K562 (cell line): ENCODE results near the gene UBE2E1. TPM values are rescaled to one million over a fixed set of nuclear protein-coding genes. Genes with fewer than 3 reads are reported as not detected.
A peak's percentile ranks its signal among the peaks of the same experiment; 100 is the strongest.

ENCODE experiments used
- ATAC-seq: fragments of 200-7000 bp; cut with Tn5 transposase; 3 replicates; pipeline ENCODE4 v1.9.1; 2020; ENCODE audit warnings: moderate library complexity
- BruUV-seq: library from RNA; stranded (reverse); fragments of 400-500 nt; replicated peaks from 2 replicates; lab custom pipeline; 2021; lab: Mats Ljungman, UMichigan
- CTCF ChIA-PET: fragments of 300-600 bp; formaldehyde crosslinking; extraction: SDS; loops from one replicate; lab custom pipeline; 2021; ENCODE audit warnings: low intra/inter-chr PET ratio; lab: Yijun Ruan, JAX
- POLR2A ChIA-PET: fragments of 300-600, 350-650 bp; sonication (Branson Sonifier 250); formaldehyde crosslinking; extraction: SDS; loops from one replicate; lab custom pipeline; 2021; ENCODE audit warnings: antibody characterized with exemption, inconsistent platforms; lab: Yijun Ruan, JAX
- DNase-seq, 4 experiments: peaks; one replicate each; pipeline versions ENCODE4 v3.0.0 to v3.0.0-alpha.2; 2011 to 2018; ENCODE audit warnings: low spot score in 3 of 4, mixed read lengths in 3 of 4; ENCODE audit errors: extremely low read depth in 1 of 4
- FAIRE-seq: peaks from 2 replicates; lab custom pipeline; 2011; peaks lifted over from hg19 to GRCh38; lab: Jason Lieb, UNC
- H2AFZ ChIP-seq: 2 replicates; pipeline ENCODE4 v1.6.0; 2011; ENCODE audit warnings: low read depth, low read length, control low read depth, inconsistent platforms
- H3K27ac ChIP-seq: fragments of 200-600 bp; 3 replicates; pipeline ENCODE4 v1.8.0; 2011; ENCODE audit warnings: low read depth, mild to moderate bottlenecking, control low read depth, inconsistent platforms, low read length, moderate library complexity, mixed read lengths; ENCODE audit errors: extremely low read depth
- H3K27me3 ChIP-seq, 2 experiments: fragments of 300-600 bp in 1 of 2; 2 replicates in 1 of 2; 3 replicates in 1 of 2; pipeline versions ENCODE4 v1.6.0 to v1.8.0; 2011; ENCODE audit warnings: inconsistent platforms in 2 of 2, low read length in 2 of 2, mild to moderate bottlenecking in 1 of 2, mixed read lengths in 1 of 2, moderate library complexity in 1 of 2; ENCODE audit not compliant: control insufficient read depth in 2 of 2, insufficient read depth in 2 of 2
- H3K36me3 ChIP-seq: fragments of 300-600 bp; 3 replicates; pipeline ENCODE4 v1.8.0; 2011; ENCODE audit warnings: mild to moderate bottlenecking, low read length, inconsistent platforms; ENCODE audit not compliant: control insufficient read depth, insufficient read depth
- H3K4me1 ChIP-seq, 2 experiments: fragments of 200-600 bp in 1 of 2; replicated peaks in 1 of 2; 2 replicates in 1 of 2; 3 replicates in 1 of 2; pipeline versions ENCODE4 v1.5.1 to v1.8.0; 2011; ENCODE audit warnings: inconsistent platforms in 2 of 2, low read length in 2 of 2, mild to moderate bottlenecking in 1 of 2, mixed read lengths in 1 of 2, moderate library complexity in 1 of 2; ENCODE audit not compliant: control insufficient read depth in 2 of 2, insufficient read depth in 2 of 2
- H3K4me2 ChIP-seq: 2 replicates; pipeline ENCODE4 v1.6.1; 2011; ENCODE audit warnings: low read length, control low read depth, inconsistent platforms, mixed read lengths; ENCODE audit not compliant: insufficient read depth
- H3K4me3 ChIP-seq: fragments of 200-600 bp; sonication (generic), shearing (Covaris generic); 2 replicates; pipeline ENCODE4 v1.5.1; 2016; ENCODE audit warnings: control low read depth, inconsistent platforms
- H3K79me2 ChIP-seq: fragments of 200-600 bp; 3 replicates; pipeline ENCODE4 v1.8.0; 2011; ENCODE audit warnings: low read length, inconsistent platforms; ENCODE audit not compliant: control insufficient read depth, insufficient read depth
- H3K9ac ChIP-seq, 2 experiments: 2 replicates each; pipeline versions ENCODE4 v1.6.0 to v1.6.1; 2011; ENCODE audit warnings: low read depth in 2 of 2, low read length in 2 of 2, control low read depth in 1 of 2, inconsistent platforms in 1 of 2, mild to moderate bottlenecking in 1 of 2, mixed read lengths in 1 of 2; ENCODE audit not compliant: insufficient read depth in 1 of 2
- H3K9me1 ChIP-seq: one replicate; pipeline ENCODE4 v1.6.0; 2011; ENCODE audit warnings: inconsistent platforms, mild to moderate bottlenecking, low read length, moderate library complexity; ENCODE audit not compliant: control insufficient read depth, insufficient read depth
- H3K9me3 ChIP-seq: replicated peaks from 2 replicates; pipeline ENCODE4 v1.5.1; 2011; ENCODE audit warnings: low read depth, low read length, inconsistent platforms; ENCODE audit not compliant: control insufficient read depth, insufficient read depth
- H4K20me1 ChIP-seq: replicated peaks from 2 replicates; pipeline ENCODE4 v1.6.1; 2011; ENCODE audit warnings: low read length, inconsistent platforms, mixed read lengths; ENCODE audit not compliant: control insufficient read depth, insufficient read depth
- ASH1L ChIP-seq: fragments of 450-650 bp; IDR thresholded peaks from 2 replicates; pipeline ENCODE4 v1.6.1; 2018; ENCODE audit warnings: borderline replicate concordance, mild to moderate bottlenecking, low read depth; ENCODE audit not compliant: partially characterized antibody
- CBX2 ChIP-seq: fragments of 200-600 bp; sonication (generic); IDR thresholded peaks from one replicate; pipeline ENCODE4 v1.6.1; 2012; ENCODE audit warnings: mild to moderate bottlenecking, low read length, inconsistent platforms; ENCODE audit not compliant: insufficient read depth, poor library complexity, severe bottlenecking
- CCAR2 ChIP-seq: fragments of 200-400 bp; formaldehyde crosslinking; IDR thresholded peaks from 2 replicates; pipeline ENCODE4 v1.6.1; 2017; ENCODE audit warnings: mild to moderate bottlenecking, low read depth, low read length
- EWSR1 ChIP-seq: fragments of 450-650 bp; IDR thresholded peaks from 2 replicates; pipeline ENCODE4 v1.6.1; 2018; ENCODE audit warnings: borderline replicate concordance, mild to moderate bottlenecking, low read depth, moderate library complexity; ENCODE audit not compliant: partially characterized antibody
- HNRNPLL ChIP-seq: fragments of 200-400 bp; formaldehyde crosslinking; IDR thresholded peaks from 2 replicates; pipeline ENCODE4 v1.6.1; 2017; ENCODE audit warnings: low read length, low read depth, mild to moderate bottlenecking; ENCODE audit not compliant: poor library complexity, severe bottlenecking
- POLR2AphosphoS2 ChIP-seq: IDR thresholded peaks from 2 replicates; pipeline ENCODE4 v1.6.1; 2012; ENCODE audit warnings: low read length, improper control_type of control experiment
- POLR2G ChIP-seq: fragments of 200-400 bp; formaldehyde crosslinking; IDR thresholded peaks from 2 replicates; pipeline ENCODE4 v1.6.1; 2017; ENCODE audit warnings: low read depth, mild to moderate bottlenecking, antibody characterized with exemption, low read length, moderate library complexity
- POLR3A ChIP-seq: IDR thresholded peaks from 2 replicates; pipeline ENCODE4 v1.6.1; 2011; ENCODE audit warnings: borderline replicate concordance, mild to moderate bottlenecking, moderate library complexity; ENCODE audit not compliant: insufficient read length, insufficient read depth; ENCODE audit errors: extremely low read depth
- RBM15 ChIP-seq: fragments of 200-400 bp; formaldehyde crosslinking; IDR thresholded peaks from 2 replicates; pipeline ENCODE4 v1.6.1; 2018; ENCODE audit warnings: mild to moderate bottlenecking, low read length, moderate library complexity; ENCODE audit not compliant: insufficient read depth
- SP2 ChIP-seq: IDR thresholded peaks from 2 replicates; pipeline ENCODE4 v1.6.1; 2011; ENCODE audit warnings: mild to moderate bottlenecking, low read depth, low read length, moderate library complexity; ENCODE audit not compliant: poor library complexity, severe bottlenecking; ENCODE audit errors: extremely low read depth
- SRSF7 ChIP-seq: fragments of 200-400 bp; formaldehyde crosslinking; optimal IDR thresholded peaks from 2 replicates; pipeline ENCODE3; 2017; ENCODE audit warnings: mild to moderate bottlenecking, low read depth, low read length
- U2AF2 ChIP-seq: fragments of 200-400 bp; formaldehyde crosslinking; optimal IDR thresholded peaks from 2 replicates; pipeline ENCODE3; 2017; ENCODE audit warnings: low read depth, mild to moderate bottlenecking, low read length
- YBX1 ChIP-seq: fragments of 450-650 bp; IDR thresholded peaks from 2 replicates; pipeline ENCODE4 v1.7.1; 2016; ENCODE audit warnings: mild to moderate bottlenecking
- ZC3H8 ChIP-seq: fragments of 450-650 bp; IDR thresholded peaks from 2 replicates; pipeline ENCODE4 v1.6.1; 2017
- ZMIZ1 ChIP-seq, 2 experiments: fragments of 150-350 bp in 1 of 2; IDR thresholded peaks; 2 replicates each; pipeline ENCODE4 v1.6.1; 2012 to 2016; ENCODE audit warnings: low read depth in 2 of 2, low read length in 2 of 2, mild to moderate bottlenecking in 1 of 2, moderate library complexity in 1 of 2
- ZNF184 ChIP-seq: sonication (generic); formaldehyde crosslinking; IDR thresholded peaks from 2 replicates; pipeline ENCODE4 v1.5.0; 2020; ENCODE audit warnings: missing genetic modification reagents
- ZNF3 ChIP-seq: fragments of 250-450 bp; sonication (Bioruptor Pico); IDR thresholded peaks from 2 replicates; pipeline ENCODE4 v1.5.0; 2021; ENCODE audit warnings: mild to moderate bottlenecking, moderate library complexity
- ZNF347 ChIP-seq: fragments of 450-650 bp; formaldehyde crosslinking; IDR thresholded peaks from 2 replicates; pipeline ENCODE4 v1.4.0; 2020; ENCODE audit warnings: low read depth, mild to moderate bottlenecking, moderate library complexity
- ZNF444 ChIP-seq: fragments of 250-450 bp; sonication (Bioruptor Pico); IDR thresholded peaks from 2 replicates; pipeline ENCODE4 v1.4.0; 2020; ENCODE audit warnings: mild to moderate bottlenecking, moderate library complexity
- WGBS: fragments of 100-300 bp; shearing (Covaris generic); methylation state at CpG from one replicate; pipeline ENCODE4 v1.1.6; 2016; ENCODE audit warnings: low coverage, mixed read lengths; ENCODE audit not compliant: insufficient coverage; ENCODE audit errors: missing lambda C conversion rate; 5-methylcytosine and 5-hydroxymethylcytosine counted together
- in situ Hi-C: fragments of 300-500 bp; cut with MboI; formaldehyde crosslinking; loops from 4 replicates; pipeline ENCODE4 v1.15.0; 2018; ENCODE audit warnings: inconsistent platforms, mixed read lengths
- intact Hi-C: fragments of 100-400 bp; cut with micrococcal nuclease; formaldehyde crosslinking; loops from 2 replicates; pipeline ENCODE4 v1.14.2; 2022
- polyA plus RNA-seq, 8 experiments: library from polyadenylated mRNA; depleted of rRNA in 4 of 8; stranded (reverse) in 5 of 8; unstranded in 3 of 8; fragments of >200 nt; fragmentation: Nextera tagmentation in 2 of 8; fragmentation: Illumina TruSeq in 1 of 8; extraction: Ambion mirVana in 2 of 8; extraction: Trizol in 1 of 8; gene quantifications; 2 replicates each; pipeline versions ENCODE4 v1.2.1 to v1.2.3, GENCODE V29; 2011 to 2014; ENCODE audit warnings: inconsistent platforms in 1 of 8, missing spikeins in 1 of 8
- total RNA-seq, 7 experiments: library from RNA; depleted of rRNA in 6 of 7; stranded (reverse); fragments of >200 nt in 6 of 7; fragmentation: Illumina TruSeq in 2 of 7; extraction: Trizol in 2 of 7; gene quantifications; 2 replicates each; pipeline versions ENCODE4 v1.2.1 to v1.2.3, GENCODE V29; 2011 to 2021; ENCODE audit warnings: low replicate concordance in 1 of 7
- TF ChIP-seq, protein P1 (sequence below): fragments of 450-650 bp; IDR thresholded peaks from 2 replicates; pipeline ENCODE4 v1.6.1; 2016; ENCODE audit warnings: missing biosample characterization, missing genetic modification characterization

The UBE2E1 gene
- total and polyA plus RNA-seq, 9 of the 15 experiments (the other 6 are each of a cell fraction or from before 2014, with no cell fraction given), result 54.4 to 294 (median 165) TPM

- ChIA-PET POLR2A (interaction anchor here (0.7 to 4.5 kb wide), 2 partner anchors 10 to 16 kb away, joined by 3 to 22 read pairs; partner anchors contain the start of genes NKIRAS1 and RPL15), CTCF (no interaction called here)
- no peak overlapping the region for H3K4me3 ChIP-seq
- FAIRE-seq (no peak), DNase-seq (no peak), ATAC-seq (peak; percentile 43; the same call in 2 of the 3 replicates)
- WGBS, result 83% methylated on average over 6 of the region's 6 CpGs
- H3K4me1 ChIP-seq, result peaks cover 1 to 8% of the 10 kb centered on the region in 2 experiments; a peak in 3 of 5 replicates
- no peak overlapping the region for H3K9ac ChIP-seq
- H3K9me3 ChIP-seq, result 0 out of 2 replicates have a peak, but pooled peaks cover 4% of the 10 kb centered on the region
- H3K36me3 ChIP-seq, result peaks cover 43% of the 10 kb centered on the region
- no peaks in the 10 kb centered on the region for H4K20me1 ChIP-seq
- BruUV-seq, result no TSS peak
- no peaks in the 10 kb centered on the region for H3K9me1 ChIP-seq
- no peaks in the 10 kb centered on the region for H3K27me3 ChIP-seq
- H3K4me2 ChIP-seq, result no peak overlapping the region
- H3K79me2 ChIP-seq, result no peaks in the 10 kb centered on the region
- in situ Hi-C loops, result no loop called here
- no peak overlapping the region for H3K27ac ChIP-seq
- intact Hi-C loops, result no loop called here
- H2AFZ ChIP-seq, result no peak overlapping the region
- no peak for TF ChIP-seq SP2
- TF ChIP-seq CCAR2, result no peak
- TF ChIP-seq, protein P1, sequence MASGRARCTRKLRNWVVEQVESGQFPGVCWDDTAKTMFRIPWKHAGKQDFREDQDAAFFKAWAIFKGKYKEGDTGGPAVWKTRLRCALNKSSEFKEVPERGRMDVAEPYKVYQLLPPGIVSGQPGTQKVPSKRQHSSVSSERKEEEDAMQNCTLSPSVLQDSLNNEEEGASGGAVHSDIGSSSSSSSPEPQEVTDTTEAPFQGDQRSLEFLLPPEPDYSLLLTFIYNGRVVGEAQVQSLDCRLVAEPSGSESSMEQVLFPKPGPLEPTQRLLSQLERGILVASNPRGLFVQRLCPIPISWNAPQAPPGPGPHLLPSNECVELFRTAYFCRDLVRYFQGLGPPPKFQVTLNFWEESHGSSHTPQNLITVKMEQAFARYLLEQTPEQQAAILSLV (tag), result peak; percentile 50; the same call in 1 of the 2 replicates
- TF ChIP-seq POLR2AphosphoS2, result no peak
- TF ChIP-seq ZNF3 (CRISPR knock-in tag), result no peak
- no peak for TF ChIP-seq CBX2
- TF ChIP-seq HNRNPLL, result no peak
- no peak for TF ChIP-seq EWSR1
- TF ChIP-seq YBX1, result no peak
- TF ChIP-seq U2AF2, result no peak
- TF ChIP-seq POLR2G, result no peak
- TF ChIP-seq RBM15, result no peak
- no peak for TF ChIP-seq POLR3A
- no peak for TF ChIP-seq SRSF7
- TF ChIP-seq ZNF347 (CRISPR knock-in tag), result no peak
- no peak for TF ChIP-seq ZC3H8
- TF ChIP-seq ASH1L, result no peak
- TF ChIP-seq ZNF444, result no peak
- no peak for TF ChIP-seq ZNF184 (CRISPR knock-in tag)
- no peak for TF ChIP-seq ZMIZ1 (IDR thresholded peaks at IDR 0.05; ENCODE audit: low read depth in 2 of 2, low read length in 2 of 2)
Observed at GRCh38 chr3:23900744-23901143, 95.0 kb downstream of the UBE2E1 start.
